Lung (tissue), 12 donors: ENCODE data around the gene ETFBKMT. TPM values are rescaled to one million over a fixed set of nuclear protein-coding genes. Genes with fewer than 3 reads are reported as not detected.
"Not testable (repeated sequence)": the region's sequence is repeated elsewhere in the genome, so short reads cannot be mapped to it uniquely, and the experiment has no call there.

ENCODE experiments used
- ATAC-seq: fragments of 200-7000 bp; cut with Tn5 transposase; one replicate; pipeline ENCODE4 v1.9.1; 2020; ENCODE audit warnings: moderate number of reproducible peaks; ENCODE audit not compliant: insufficient read depth, low FRiP score
- DNase-seq, 3 donors: peaks; one replicate each; pipeline ENCODE4 v3.0.0-alpha.2; 2013 to 2017
- H3K27ac ChIP-seq, 2 donors: one replicate each; pipeline ENCODE4 v1.5.1; 2013; ENCODE audit warnings: mild to moderate bottlenecking in 2 of 2, moderate library complexity in 2 of 2, control low read depth in 1 of 2, inconsistent platforms in 1 of 2, low read depth in 1 of 2, low read length in 1 of 2
- H3K27me3 ChIP-seq, 3 donors: one replicate each; pipeline ENCODE4 v1.5.1; 2013; ENCODE audit warnings: low read length in 2 of 3; ENCODE audit not compliant: control insufficient read depth in 3 of 3, insufficient read depth in 3 of 3
- H3K36me3 ChIP-seq, 4 donors: one replicate each; pipeline ENCODE4 v1.5.1; 2013; ENCODE audit warnings: low read length in 4 of 4, mild to moderate bottlenecking in 1 of 4, moderate library complexity in 1 of 4; ENCODE audit not compliant: control insufficient read depth in 4 of 4, insufficient read depth in 4 of 4
- H3K4me1 ChIP-seq, 5 donors: one replicate each; pipeline ENCODE4 v1.5.1; 2013; ENCODE audit warnings: low read length in 5 of 5, mild to moderate bottlenecking in 2 of 5, moderate library complexity in 1 of 5; ENCODE audit not compliant: control insufficient read depth in 5 of 5, insufficient read depth in 5 of 5
- H3K4me3 ChIP-seq: one replicate; pipeline ENCODE4 v1.5.1; 2013; ENCODE audit warnings: mild to moderate bottlenecking, control low read depth, moderate library complexity
- H3K9ac ChIP-seq, 2 donors: one replicate each; pipeline ENCODE4 v1.5.1; 2013; ENCODE audit warnings: low read length in 2 of 2, control low read depth in 1 of 2; ENCODE audit not compliant: insufficient read depth in 1 of 2
- H3K9me3 ChIP-seq, 4 donors: one replicate each; pipeline ENCODE4 v1.5.1; 2013; ENCODE audit warnings: low read length in 3 of 4, mild to moderate bottlenecking in 1 of 4, moderate library complexity in 1 of 4; ENCODE audit not compliant: control insufficient read depth in 4 of 4, insufficient read depth in 3 of 4
- WGBS, 2 donors: extraction: QIAGEN DNeasy Blood & Tissue Kit; methylation state at CpG; one replicate each; pipeline ENCODE4 v1.1.7; 2013; 5-methylcytosine and 5-hydroxymethylcytosine counted together
- polyA plus RNA-seq, 2 donors: library from polyadenylated mRNA; stranded (reverse); fragments of 200-250 nt; gene quantifications; one replicate each; pipeline ENCODE4 v1.2.1, GENCODE V29; 2013
- total RNA-seq, 2 donors: library from RNA; depleted of rRNA in 1 of 2; stranded (reverse); fragments of >200 nt in 1 of 2; gene quantifications; one replicate each; pipeline ENCODE4 v1.2.1, GENCODE V29; 2014 to 2021
- TF ChIP-seq, protein P1 (sequence below): IDR thresholded peaks from 2 replicates; pipeline ENCODE4 v1.5.1; 2012; ENCODE audit warnings: mild to moderate bottlenecking; ENCODE audit errors: control extremely low read depth, extremely low read depth
- donor health status: control.
- donor health status: control.
- donor health status: Bipolar disorder and iron deficiency.
- donor health status: healthy.
- donor health status: DM: yes; HTN: yes; CAD: no.

The ETFBKMT gene
- total and polyA plus RNA-seq, 4 donors = 1.3 to 3.9 (median 2.8) TPM

- Histone ChIP-seq H3K9ac (no peak overlapping the region), H3K27ac (no peak overlapping the region), H3K4me1 (no peaks in the 10 kb centered on the region), H3K9me3 (peaks cover 0 to 4% (median 0%) of the 10 kb centered on the region in 4 donors), H3K36me3 (peaks cover 0 to 5% (median 1%) of the 10 kb centered on the region in 4 donors), H3K27me3 (no peaks in the 10 kb centered on the region), H3K4me3 (no peak overlapping the region)
- ATAC-seq (no peak), DNase-seq (no peak)
- 98% methylated on average over 5 of the region's 5 CpGs for WGBS, 2 donors
- TF ChIP-seq, protein P1, sequence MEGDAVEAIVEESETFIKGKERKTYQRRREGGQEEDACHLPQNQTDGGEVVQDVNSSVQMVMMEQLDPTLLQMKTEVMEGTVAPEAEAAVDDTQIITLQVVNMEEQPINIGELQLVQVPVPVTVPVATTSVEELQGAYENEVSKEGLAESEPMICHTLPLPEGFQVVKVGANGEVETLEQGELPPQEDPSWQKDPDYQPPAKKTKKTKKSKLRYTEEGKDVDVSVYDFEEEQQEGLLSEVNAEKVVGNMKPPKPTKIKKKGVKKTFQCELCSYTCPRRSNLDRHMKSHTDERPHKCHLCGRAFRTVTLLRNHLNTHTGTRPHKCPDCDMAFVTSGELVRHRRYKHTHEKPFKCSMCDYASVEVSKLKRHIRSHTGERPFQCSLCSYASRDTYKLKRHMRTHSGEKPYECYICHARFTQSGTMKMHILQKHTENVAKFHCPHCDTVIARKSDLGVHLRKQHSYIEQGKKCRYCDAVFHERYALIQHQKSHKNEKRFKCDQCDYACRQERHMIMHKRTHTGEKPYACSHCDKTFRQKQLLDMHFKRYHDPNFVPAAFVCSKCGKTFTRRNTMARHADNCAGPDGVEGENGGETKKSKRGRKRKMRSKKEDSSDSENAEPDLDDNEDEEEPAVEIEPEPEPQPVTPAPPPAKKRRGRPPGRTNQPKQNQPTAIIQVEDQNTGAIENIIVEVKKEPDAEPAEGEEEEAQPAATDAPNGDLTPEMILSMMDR = no peak
These were observed 53.4 kb downstream of the ETFBKMT start for GRCh38 chr12:31712877-31713276.

- DNase-seq (no peak), ATAC-seq (no peak)
- Histone ChIP-seq H3K27me3 (no peaks in the 10 kb centered on the region), H3K4me1 (no peaks in the 10 kb centered on the region), H3K9ac (no peak overlapping the region), H3K36me3 (peaks cover 0 to 5% (median 4%) of the 10 kb centered on the region in 4 donors), H3K9me3 (peaks cover 0 to 4% (median 0%) of the 10 kb centered on the region in 4 donors), H3K4me3 (no peak overlapping the region), H3K27ac (no peak overlapping the region)
- 88 to 90% methylated on average over 3 of the region's 3 CpGs for WGBS, 2 donors
- TF ChIP-seq, protein P1 = no peak
These were observed 55.2 kb downstream of the ETFBKMT start for GRCh38 chr12:31714406-31715271.

- Histone ChIP-seq H3K9ac (no peak overlapping the region), H3K4me3 (no peak overlapping the region), H3K9me3 (peaks cover 0 to 4% (median 0%) of the 10 kb centered on the region in 4 donors), H3K27me3 (no peaks in the 10 kb centered on the region), H3K36me3 (peaks cover 0 to 5% (median 4%) of the 10 kb centered on the region in 4 donors), H3K4me1 (no peaks in the 10 kb centered on the region), H3K27ac (peak overlapping the region; percentile 2 to 70)
- WGBS, 2 donors = 15 to 29% methylated on average over 5 of the region's 5 CpGs
- DNase-seq (peak in 2 of 3 donors; percentile 17 to 29), ATAC-seq (peak; percentile 79)
- TF ChIP-seq, protein P1 = no peak
These were observed 55.9 kb downstream of the ETFBKMT start for GRCh38 chr12:31715283-31715825.

GRCh38 chr12:31716998-31717397, 57.5 kb downstream of the ETFBKMT start:
- DNase-seq, H3K9me3 ChIP-seq, H3K4me3 ChIP-seq, H3K27ac ChIP-seq, H3K4me1 ChIP-seq, H3K9ac ChIP-seq, H3K27me3 ChIP-seq, H3K36me3 ChIP-seq, ATAC-seq: not testable (repeated sequence)
- 98% methylated on average over 4 of the region's 4 CpGs for WGBS, 2 donors

- not testable (repeated sequence) for H3K4me1 ChIP-seq, ATAC-seq, H3K36me3 ChIP-seq, H3K9ac ChIP-seq, DNase-seq, H3K27ac ChIP-seq, H3K4me3 ChIP-seq, H3K9me3 ChIP-seq, H3K27me3 ChIP-seq
- 98 to 99% methylated on average over 15 of the region's 15 CpGs for WGBS, 2 donors
These were observed 59.2 kb downstream of the ETFBKMT start for GRCh38 chr12:31718542-31719198.
